HUES6 (cell line): ENCODE results near the gene PIGV.
"Not testable (repeated sequence)": the region's sequence is repeated elsewhere in the genome, so short reads cannot be mapped to it uniquely, and the experiment has no call there.

Experiments used
- H3K27ac ChIP-seq: 2 replicates; pipeline ENCODE4 v1.7.0; 2013; ENCODE audit warnings: low read depth, mild to moderate bottlenecking, low read length, inconsistent platforms
- H3K27me3 ChIP-seq: 2 replicates; pipeline ENCODE4 v1.6.1; 2013; ENCODE audit warnings: low read length; ENCODE audit not compliant: control insufficient read depth, insufficient read depth
- H3K36me3 ChIP-seq: 2 replicates; pipeline ENCODE4 v1.6.1; 2013; ENCODE audit warnings: low read length; ENCODE audit not compliant: control insufficient read depth, insufficient read depth
- H3K4me1 ChIP-seq: 2 replicates; pipeline ENCODE4 v1.6.1; 2013; ENCODE audit warnings: low read length; ENCODE audit not compliant: control insufficient read depth, insufficient read depth
- H3K4me3 ChIP-seq: 2 replicates; pipeline ENCODE4 v1.5.1; 2013; ENCODE audit warnings: low read depth, low read length
- H3K9ac ChIP-seq: one replicate; pipeline ENCODE4 v1.6.1; 2013; ENCODE audit warnings: mild to moderate bottlenecking, low read length
- H3K9me3 ChIP-seq: 2 replicates; pipeline ENCODE4 v1.6.1; 2013; ENCODE audit warnings: low read depth, low read length; ENCODE audit not compliant: control insufficient read depth, insufficient read depth

PIGV gene

GRCh38 chr1:26837665-26838064 is 49.9 kb downstream of the PIGV start:
- not testable (repeated sequence) for H3K9ac ChIP-seq, H3K4me1 ChIP-seq, H3K27ac ChIP-seq, H3K27me3 ChIP-seq, H3K4me3 ChIP-seq, H3K9me3 ChIP-seq
- peaks cover 61% of the 10 kb centered on the region for H3K36me3 ChIP-seq

GRCh38 chr1:26838474-26839338 is 51.0 kb downstream of the PIGV start:
- Histone ChIP-seq H3K27ac (no peak overlapping the region), H3K27me3 (no peaks in the 10 kb centered on the region), H3K36me3 (peaks cover 54% of the 10 kb centered on the region), H3K9me3 (no peaks in the 10 kb centered on the region), H3K4me1 (no peaks in the 10 kb centered on the region), H3K4me3 (no peak overlapping the region), H3K9ac (no peak overlapping the region)

- no peak overlapping the region for H3K4me3 ChIP-seq
- no peaks in the 10 kb centered on the region for H3K4me1 ChIP-seq
- no peak overlapping the region for H3K27ac ChIP-seq
- H3K9ac ChIP-seq = no peak overlapping the region
- peaks cover 50% of the 10 kb centered on the region for H3K36me3 ChIP-seq
- H3K9me3 ChIP-seq = no peaks in the 10 kb centered on the region
- H3K27me3 ChIP-seq = no peaks in the 10 kb centered on the region
Observed at GRCh38 chr1:26839339-26839722, 51.6 kb downstream of the PIGV start.

GRCh38 chr1:26839779-26840178 is 52.0 kb downstream of the PIGV start:
- no peak overlapping the region for H3K4me3 ChIP-seq
- H3K9ac ChIP-seq = no peak overlapping the region
- H3K27ac ChIP-seq = no peak overlapping the region
- H3K4me1 ChIP-seq = no peaks in the 10 kb centered on the region
- H3K36me3 ChIP-seq = peaks cover 45% of the 10 kb centered on the region
- no peaks in the 10 kb centered on the region for H3K9me3 ChIP-seq
- no peaks in the 10 kb centered on the region for H3K27me3 ChIP-seq

GRCh38 chr1:26844424-26845196 is 56.9 kb downstream of the PIGV start:
- H3K4me1 ChIP-seq = no peaks in the 10 kb centered on the region
- peaks cover 50% of the 10 kb centered on the region for H3K36me3 ChIP-seq
- H3K9me3 ChIP-seq = no peaks in the 10 kb centered on the region
- H3K4me3 ChIP-seq = no peak overlapping the region
- no peak overlapping the region for H3K9ac ChIP-seq
- no peak overlapping the region for H3K27ac ChIP-seq
- no peaks in the 10 kb centered on the region for H3K27me3 ChIP-seq

- not testable (repeated sequence) for H3K4me1 ChIP-seq, H3K9me3 ChIP-seq, H3K4me3 ChIP-seq, H3K9ac ChIP-seq, H3K27ac ChIP-seq, H3K27me3 ChIP-seq
- H3K36me3 ChIP-seq = peaks cover 61% of the 10 kb centered on the region
Observed at GRCh38 chr1:26847826-26848225, 60.1 kb downstream of the PIGV start.
